Activated CD4-positive, alpha-beta T cell treated with anti-CD3 and anti-CD28 coated beads for 24 hours (primary cell): ENCODE measurements around the gene LRG1.
"Not testable (repeated sequence)": the region's sequence is repeated elsewhere in the genome, so short reads cannot be mapped to it uniquely, and the experiment has no call there.

ENCODE experiments used
- DNase-seq, 2 donors: peaks; one replicate each; pipeline ENCODE4 v3.0.0-alpha.2; 2020; ENCODE audit warnings: low read depth in 2 of 2

The LRG1 gene

GRCh38 chr19:4550479-4551050 is 10.7 kb upstream of the LRG1 start:
- DNase-seq = no peak

DNA sequence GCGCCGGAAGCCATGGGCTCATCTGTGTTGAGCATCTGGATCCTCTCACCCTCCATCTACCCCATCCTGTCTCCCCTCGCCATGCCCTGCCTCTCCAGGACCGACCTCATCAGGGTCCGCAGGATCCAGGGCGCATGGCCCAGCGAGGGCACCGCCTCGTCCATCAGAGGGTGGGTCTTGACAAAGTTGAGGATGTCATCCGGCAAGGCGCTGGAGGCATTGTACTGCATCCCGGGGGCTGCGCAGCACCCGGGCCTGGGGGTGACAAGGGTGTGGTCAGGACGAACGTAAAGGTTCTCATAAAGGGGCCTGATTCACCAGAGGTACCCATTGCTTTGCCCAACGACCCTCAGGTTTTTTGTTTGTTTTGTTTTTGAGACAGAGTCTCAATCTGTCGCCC is 10.2 kb upstream of the LRG1 start:
- DNase-seq = no peak

GRCh38 chr19:4548238-4548584 is 8.4 kb upstream of the LRG1 start:
- DNase-seq = no peak

DNA sequence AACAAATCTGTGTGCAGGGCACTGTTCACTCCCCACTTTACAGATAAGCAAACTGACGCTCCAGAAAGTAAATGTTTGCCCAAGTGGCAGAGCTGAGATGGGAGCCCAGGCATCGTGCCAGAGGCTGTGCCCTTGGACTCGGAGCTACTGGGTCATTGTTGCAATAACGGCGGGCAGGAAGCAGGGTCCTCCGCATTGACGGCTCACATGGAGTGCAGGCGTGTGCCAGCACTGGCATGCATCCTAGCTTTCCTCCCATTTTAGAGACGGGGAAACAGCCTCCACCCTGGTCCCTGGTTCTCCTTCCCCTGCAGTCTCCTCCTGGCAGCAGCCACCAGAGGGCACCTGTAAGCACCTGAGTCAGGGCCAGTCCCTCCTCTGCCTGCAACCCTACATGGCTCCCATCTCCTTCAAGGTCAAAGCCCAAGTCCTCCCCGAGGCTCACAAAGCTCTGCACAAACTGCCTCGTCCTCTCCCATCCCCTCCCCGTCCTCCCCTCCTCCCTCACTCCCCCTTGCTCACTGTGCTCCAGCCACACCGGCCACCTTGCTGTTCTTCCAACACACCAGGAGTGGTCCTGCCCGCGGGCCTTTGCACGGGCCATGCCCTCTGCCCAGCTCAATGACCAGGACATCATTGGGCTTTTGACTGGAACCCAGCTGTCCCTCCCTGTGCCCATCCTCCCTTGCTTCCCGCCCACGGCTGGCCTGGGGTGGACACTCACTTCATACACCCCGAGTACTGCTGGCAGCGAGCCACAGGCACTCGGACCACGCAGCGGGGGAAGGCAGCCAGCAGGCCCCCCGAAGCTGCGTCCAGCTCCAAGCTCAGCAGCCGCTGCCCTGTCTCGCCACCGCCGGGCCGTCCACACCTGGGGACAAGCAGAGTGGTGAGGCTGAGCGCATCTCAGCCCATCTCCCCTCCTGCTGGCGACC is 7.7 kb upstream of the LRG1 start:
- no peak for DNase-seq

DNA sequence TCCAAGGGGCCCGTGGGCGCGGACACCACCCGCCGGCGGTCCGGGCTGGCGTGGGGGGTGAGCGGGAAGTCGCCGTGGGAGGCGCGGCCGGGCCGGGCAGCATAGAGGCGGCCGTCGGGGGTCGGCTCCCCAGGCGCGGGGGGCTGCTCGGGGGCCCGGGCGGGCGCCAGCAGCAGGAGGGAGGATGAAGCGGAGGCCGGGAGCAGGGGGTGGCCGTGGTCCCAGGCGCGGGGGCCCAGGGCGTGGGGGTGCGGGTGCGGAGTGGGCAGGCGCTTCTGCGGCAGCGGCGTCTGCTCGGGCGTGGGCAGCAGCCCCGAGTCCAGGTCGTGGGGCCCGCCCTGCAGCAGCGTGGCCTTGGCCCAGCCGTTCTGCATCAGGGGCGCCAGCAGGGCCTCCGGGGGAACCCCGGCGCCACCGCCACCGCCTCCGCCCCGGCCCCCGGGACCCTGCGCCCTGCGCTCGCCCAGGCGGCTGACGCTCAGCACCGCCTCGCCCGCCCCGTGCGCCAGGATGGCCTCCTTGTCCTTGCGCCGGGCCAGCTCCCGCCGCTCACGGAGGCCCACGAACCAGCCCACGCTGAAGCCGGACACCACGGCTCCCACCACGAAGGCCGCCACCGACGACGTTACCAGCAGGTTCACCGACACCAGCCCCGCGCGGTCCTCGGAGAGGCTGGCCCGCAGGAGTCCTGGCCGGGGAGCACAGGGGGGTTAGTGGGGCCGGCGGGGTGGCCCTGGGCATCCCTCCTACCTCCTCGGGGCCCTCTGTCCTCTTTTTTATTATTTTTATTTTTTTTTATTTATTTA is 4.2 kb upstream of the LRG1 start:
- no peak for DNase-seq

GRCh38 chr19:4542896-4543841 is 3.3 kb upstream of the LRG1 start:
- no peak for DNase-seq

GRCh38 chr19:4541806-4542145 is 1.9 kb upstream of the LRG1 start:
- DNase-seq = not testable (repeated sequence)

DNA sequence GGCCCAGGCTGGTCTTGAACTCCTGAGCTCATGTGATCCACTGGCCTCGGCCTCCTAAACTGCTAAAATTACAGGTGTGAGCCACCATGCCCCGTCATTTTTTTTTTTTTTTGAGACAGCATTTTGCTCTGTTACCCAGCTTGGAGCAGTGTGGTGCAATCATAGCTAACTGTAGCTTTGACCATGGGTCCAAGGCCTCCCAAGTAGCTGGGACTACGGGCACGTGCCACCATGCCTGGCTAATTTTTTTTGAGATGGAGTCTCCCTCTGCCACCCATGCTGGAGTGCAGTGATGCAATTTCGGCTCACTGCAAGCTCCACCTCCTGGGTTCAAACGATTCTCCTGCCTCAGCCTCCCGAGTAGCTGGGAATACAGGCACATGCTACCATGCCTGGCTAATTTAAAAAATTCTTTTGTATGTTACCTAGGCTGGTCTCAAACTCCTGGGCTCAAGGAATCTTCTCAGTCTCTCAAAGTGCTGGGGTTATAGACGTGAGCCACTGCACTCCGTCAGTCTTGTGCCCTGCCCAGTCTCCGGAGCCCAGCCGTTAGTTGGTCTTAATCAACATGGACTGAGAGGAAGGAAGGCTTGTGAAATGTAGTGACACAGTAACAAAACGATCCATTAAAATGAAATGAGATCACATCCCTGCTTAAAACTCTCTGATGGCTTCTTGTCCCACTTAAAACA is 1.4 kb upstream of the LRG1 start:
- DNase-seq = no peak

GRCh38 chr19:4539169-4539692 is 605 bp downstream of the LRG1 start:
- DNase-seq = no peak

- DNase-seq = no peak
Measured at GRCh38 chr19:4538601-4538954, 1.3 kb downstream of the LRG1 start.

DNA sequence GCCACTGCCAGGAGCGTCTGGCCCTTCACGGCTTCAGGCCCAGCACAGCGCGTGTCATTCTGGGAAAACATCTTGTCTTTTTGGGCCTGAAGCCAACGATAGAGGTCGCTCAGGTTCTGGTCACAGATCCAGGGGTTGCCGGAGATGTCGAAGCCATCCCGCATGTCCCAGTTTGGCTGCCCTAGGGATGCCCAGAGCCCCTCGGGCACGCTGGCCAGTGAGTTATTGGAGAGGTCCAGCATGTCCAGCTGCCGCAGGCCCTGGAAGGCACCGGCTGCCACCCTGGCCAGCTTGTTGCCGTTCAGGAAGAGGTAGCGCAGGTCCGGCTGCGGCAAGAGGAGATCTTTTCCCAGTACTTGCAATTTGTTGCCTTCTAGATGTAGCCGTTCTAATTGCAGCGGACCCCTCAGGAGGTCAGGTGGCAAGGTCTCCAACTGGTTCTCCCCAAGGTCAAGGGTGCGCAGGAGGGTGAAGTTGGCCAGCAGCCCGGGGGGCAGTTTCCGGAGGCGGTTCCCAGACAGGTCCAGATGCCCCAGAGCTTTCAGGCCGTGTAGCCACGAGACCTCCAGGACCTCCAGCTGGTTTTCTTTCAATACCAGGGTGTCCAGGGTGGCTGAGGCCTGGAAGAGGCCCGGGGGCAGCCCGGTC is 1.8 kb downstream of the LRG1 start:
- no peak for DNase-seq

GRCh38 chr19:4536798-4537197 is 3.0 kb downstream of the LRG1 start:
- no peak for DNase-seq

DNA sequence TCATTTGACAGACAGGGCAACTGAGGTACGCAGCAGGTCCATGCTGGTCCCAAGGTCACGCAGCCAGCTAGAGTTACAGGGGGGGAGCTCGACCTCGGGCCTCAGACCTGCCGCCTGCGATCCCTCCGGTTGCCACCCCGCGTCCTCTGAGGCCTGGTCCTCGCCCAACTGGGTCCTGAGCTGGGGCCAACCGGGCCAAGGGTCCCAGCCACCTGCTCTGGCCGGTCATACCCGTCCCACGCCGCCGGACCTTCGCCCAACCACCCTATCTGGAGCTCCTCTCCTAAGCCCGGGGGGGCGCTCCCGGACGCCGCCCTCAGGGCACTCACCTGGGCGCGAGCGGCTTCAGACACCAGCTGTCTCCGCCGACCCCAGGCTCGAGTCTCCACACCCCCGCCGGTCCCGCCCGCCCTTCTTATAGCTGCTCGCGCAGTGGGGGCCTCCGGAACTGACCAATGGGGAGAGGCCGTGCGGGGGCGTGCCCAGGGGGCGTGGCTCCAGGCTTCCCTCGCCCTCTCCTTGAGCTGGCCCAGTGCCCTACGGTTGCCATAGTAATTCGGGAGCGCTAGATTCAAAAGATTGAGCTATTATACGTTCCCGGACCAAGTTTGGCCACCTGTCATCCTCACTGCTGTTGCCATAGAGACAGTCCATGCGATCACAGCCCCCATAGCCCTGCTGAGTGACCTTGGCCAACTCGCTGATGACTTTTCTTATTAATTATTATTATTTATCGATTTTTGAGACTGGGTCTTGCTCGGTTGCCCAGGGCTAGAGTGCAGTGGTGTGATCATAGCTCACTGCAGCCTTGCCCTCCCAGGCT is 4.8 kb downstream of the LRG1 start, which contains the start of gene PLIN5:
TSS of gene PLIN5 (minus strand) at position 389 of the 823 bp plus-strand sequence. CDS start 1,150 bp downstream, outside the sequence.
- peak in 1 of 2 donors; percentile 22 for DNase-seq

DNA sequence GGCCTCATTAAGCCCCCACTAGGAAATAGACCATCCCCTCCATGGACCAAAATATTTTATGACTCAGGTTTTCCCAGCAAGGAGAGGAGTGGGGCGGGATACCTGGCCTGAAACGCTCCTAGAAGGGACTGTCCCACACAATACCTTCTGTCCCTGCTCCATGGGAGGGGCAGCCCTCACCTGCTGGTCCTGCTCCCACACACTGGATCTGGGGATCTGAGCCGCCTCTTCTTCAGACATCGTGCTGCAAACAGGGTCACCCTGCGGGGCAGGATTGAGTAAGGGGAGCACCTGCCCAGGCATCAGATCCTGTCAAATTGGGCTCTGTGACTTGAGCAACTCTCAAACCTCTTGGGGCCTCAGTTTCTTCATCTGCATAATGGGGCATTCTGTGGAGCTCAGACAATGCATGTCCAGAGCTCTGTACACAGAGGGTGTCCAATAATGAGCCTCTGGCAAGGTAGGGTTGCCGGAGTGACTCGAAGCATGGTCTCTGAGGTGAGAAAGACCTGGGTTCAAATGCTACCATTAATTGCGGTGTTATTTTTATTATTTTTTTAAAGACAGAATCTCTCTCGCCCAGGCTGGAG is 5.9 kb downstream of the LRG1 start:
- DNase-seq = no peak

GRCh38 chr19:4533334-4533733 is 6.5 kb downstream of the LRG1 start:
- no peak for DNase-seq

- DNase-seq = no peak
Measured at GRCh38 chr19:4531562-4532165, 8.2 kb downstream of the LRG1 start.

GRCh38 chr19:4529924-4530522 is 9.8 kb downstream of the LRG1 start:
- DNase-seq = no peak

DNA sequence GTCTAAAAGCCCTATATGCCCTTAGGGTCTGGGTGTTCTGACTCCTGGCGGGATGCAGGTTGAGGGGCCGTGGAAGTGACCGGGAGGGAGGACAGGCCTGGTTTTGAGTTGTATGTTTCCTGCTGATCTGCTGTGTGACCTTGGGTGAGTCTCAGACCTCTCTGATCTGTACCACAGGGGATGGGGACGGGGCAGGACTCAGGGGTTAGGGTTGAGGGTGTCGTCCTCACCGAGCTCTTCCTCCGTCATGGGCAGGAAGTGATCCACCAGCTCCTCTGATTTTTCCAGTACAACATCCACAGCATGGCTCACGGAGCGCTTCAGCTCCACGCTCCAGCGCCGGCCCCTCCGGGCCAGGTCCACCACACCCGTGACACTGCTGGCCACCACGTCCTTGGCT is 11.0 kb downstream of the LRG1 start:
- DNase-seq = no peak
